ENCODE measurements around the gene CNOT6L. TPM values are rescaled to one million over a fixed set of nuclear protein-coding genes. Genes with fewer than 3 reads are reported as not detected.

Gene CNOT6L
- total RNA-seq, 1 donor from 2014 or later = 22.1 TPM

DNA sequence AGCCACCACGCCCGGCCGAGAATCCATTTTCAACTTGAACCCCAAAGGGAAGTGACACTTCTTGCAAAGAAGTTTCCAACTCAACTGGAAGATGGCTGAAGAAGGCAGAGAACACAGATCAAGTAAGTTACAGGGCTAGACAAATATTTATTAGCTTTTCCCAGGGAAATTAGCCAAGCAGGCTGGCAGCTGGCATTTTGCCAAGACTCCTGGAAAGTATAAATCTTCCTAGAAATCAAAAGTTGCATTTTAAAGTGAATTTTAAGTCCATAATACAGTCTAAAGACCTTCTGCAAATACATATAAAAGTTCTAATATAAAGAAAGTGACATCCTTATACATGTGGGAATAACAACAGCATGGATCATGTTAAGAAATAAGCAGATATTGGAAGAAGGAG is 40.1 kb upstream of the CNOT6L start:
- H3K36me3 ChIP-seq = no peaks in the 10 kb centered on the region
- DNase-seq (ENCODE audit: extremely low spot score in 2 of 2) = no peak
- intact Hi-C loops (cut with DNase I) = no loop called here
- no peaks in the 10 kb centered on the region for H3K27me3 ChIP-seq
- H3K9me3 ChIP-seq = no peaks in the 10 kb centered on the region
- peaks cover 22% of the 10 kb centered on the region for H3K4me1 ChIP-seq
- TF ChIP-seq POLR2AphosphoS5 (IDR thresholded peaks at IDR 0.05; ENCODE audit: insufficient read depth in 1 of 2, low read depth in 1 of 2) (no peak), CTCF (IDR thresholded peaks at IDR 0.05) (no peak), POLR2A (IDR thresholded peaks at IDR 0.05) (no peak)
- no peak overlapping the region for H3K4me3 ChIP-seq
- no peak overlapping the region for H3K27ac ChIP-seq

- Histone ChIP-seq H3K36me3 (no peaks in the 10 kb centered on the region), H3K9me3 (no peaks in the 10 kb centered on the region), H3K4me3 (no peak overlapping the region), H3K27me3 (no peaks in the 10 kb centered on the region), H3K4me1 (peaks cover 5% of the 10 kb centered on the region), H3K27ac (no peak overlapping the region)
- intact Hi-C loops (cut with DNase I) = no loop called here
- TF ChIP-seq CTCF (IDR thresholded peaks at IDR 0.05) = no peak
- TF ChIP-seq POLR2AphosphoS5 (IDR thresholded peaks at IDR 0.05; ENCODE audit: insufficient read depth in 1 of 2, low read depth in 1 of 2) = no peak
- TF ChIP-seq POLR2A (IDR thresholded peaks at IDR 0.05) = no peak
- DNase-seq (ENCODE audit: extremely low spot score in 2 of 2) = no peak
These were observed 37.0 kb upstream of the CNOT6L start for GRCh38 chr4:77856152-77856551.

DNA sequence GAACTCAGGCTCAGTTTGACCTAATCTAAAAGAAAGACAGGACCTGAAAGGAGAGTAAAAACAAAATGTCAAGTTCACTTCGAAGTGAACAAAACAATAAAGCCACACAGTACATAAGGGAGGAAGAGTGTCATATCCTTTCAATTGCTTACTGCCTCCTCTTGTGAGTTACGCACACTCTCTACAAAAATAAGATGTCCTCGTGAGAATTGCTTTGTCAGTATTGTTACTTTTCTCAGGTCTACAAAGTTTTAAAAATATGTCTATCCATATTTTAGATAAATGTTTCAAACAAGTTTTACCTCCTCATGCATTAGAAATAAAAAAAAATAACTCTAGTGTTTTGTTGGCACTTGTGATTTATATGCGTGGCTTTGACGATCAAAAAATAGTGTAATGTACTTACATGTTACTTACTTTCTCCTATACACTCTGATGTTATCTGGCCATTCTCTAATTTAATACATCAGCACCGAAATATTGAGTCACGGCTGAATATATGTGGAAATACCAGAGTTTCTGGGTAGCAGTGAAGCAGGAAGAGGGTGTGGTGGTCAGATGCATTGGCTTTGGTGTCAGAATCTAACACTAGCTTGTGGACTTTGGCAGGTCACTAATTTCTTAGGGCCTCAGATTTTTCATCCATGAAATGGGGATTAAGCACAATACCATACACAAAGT is 35.4 kb upstream of the CNOT6L start:
- Histone ChIP-seq H3K4me3 (no peak overlapping the region), H3K27ac (peak overlapping the region; percentile 60), H3K4me1 (peaks cover 5% of the 10 kb centered on the region), H3K36me3 (no peaks in the 10 kb centered on the region), H3K9me3 (no peaks in the 10 kb centered on the region), H3K27me3 (no peaks in the 10 kb centered on the region)
- intact Hi-C loops (cut with DNase I) = no loop called here
- TF ChIP-seq POLR2A (IDR thresholded peaks at IDR 0.05) = peak in 1 of 2 donors; percentile 11
- no peak for TF ChIP-seq CTCF (IDR thresholded peaks at IDR 0.05)
- peak in 1 of 2 donors; percentile 74 for TF ChIP-seq POLR2AphosphoS5 (IDR thresholded peaks at IDR 0.05; ENCODE audit: insufficient read depth in 1 of 2, low read depth in 1 of 2)
- no peak for DNase-seq (ENCODE audit: extremely low spot score in 2 of 2)

- DNase-seq (ENCODE audit: extremely low spot score in 2 of 2) = no peak
- Histone ChIP-seq H3K27ac (peak overlapping the region; percentile 60), H3K4me1 (peaks cover 5% of the 10 kb centered on the region), H3K36me3 (no peaks in the 10 kb centered on the region), H3K4me3 (no peak overlapping the region), H3K9me3 (no peaks in the 10 kb centered on the region), H3K27me3 (no peaks in the 10 kb centered on the region)
- intact Hi-C loops (cut with DNase I) = no loop called here
- TF ChIP-seq POLR2AphosphoS5 (IDR thresholded peaks at IDR 0.05; ENCODE audit: insufficient read depth in 1 of 2, low read depth in 1 of 2) (no peak), POLR2A (IDR thresholded peaks at IDR 0.05) (peak in 1 of 2 donors; percentile 18)
These were observed 33.8 kb upstream of the CNOT6L start for GRCh38 chr4:77852892-77853495.

DNA sequence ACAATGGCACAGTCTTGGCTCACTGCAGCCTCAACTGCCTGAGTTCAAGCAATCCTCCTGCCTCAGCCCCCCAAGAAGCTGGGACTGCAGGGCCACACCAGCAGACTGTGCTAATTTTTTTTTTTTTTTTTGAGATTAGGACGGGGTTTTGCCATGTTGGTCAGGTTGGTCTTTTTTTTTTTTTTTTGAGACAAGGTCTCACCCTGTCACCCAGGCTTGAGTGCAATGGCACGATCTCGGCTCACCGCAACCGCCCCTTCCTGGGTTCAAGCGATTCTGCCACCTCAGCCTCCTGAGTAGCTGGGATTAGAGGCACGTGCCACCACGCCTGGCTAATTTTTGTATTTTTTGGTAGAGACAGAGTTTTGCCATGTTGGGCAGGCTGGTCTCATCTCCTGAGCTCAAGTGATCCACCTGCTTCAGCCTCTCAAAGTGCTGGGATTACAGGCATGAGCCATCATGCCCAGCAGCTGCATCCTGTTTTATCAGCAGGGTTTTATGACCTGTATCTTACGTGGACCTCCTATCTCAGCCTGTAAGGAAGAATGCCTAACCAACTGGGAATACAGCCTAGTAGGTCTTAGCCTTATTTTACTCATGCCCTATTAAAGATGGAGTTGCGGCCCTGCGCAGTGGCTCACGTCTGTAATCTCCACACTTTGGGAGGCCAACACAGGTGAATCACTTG is 30.3 kb upstream of the CNOT6L start:
- Histone ChIP-seq H3K4me3 (no peak overlapping the region), H3K27me3 (no peaks in the 10 kb centered on the region), H3K9me3 (no peaks in the 10 kb centered on the region), H3K27ac (no peak overlapping the region), H3K36me3 (no peaks in the 10 kb centered on the region), H3K4me1 (no peaks in the 10 kb centered on the region)
- intact Hi-C loops (cut with DNase I) = no loop called here
- no peak for DNase-seq (ENCODE audit: extremely low spot score in 2 of 2)
- no peak for TF ChIP-seq CTCF (IDR thresholded peaks at IDR 0.05)
- no peak for TF ChIP-seq POLR2AphosphoS5 (IDR thresholded peaks at IDR 0.05; ENCODE audit: insufficient read depth in 1 of 2, low read depth in 1 of 2)
- TF ChIP-seq POLR2A (IDR thresholded peaks at IDR 0.05) = no peak
